HEK293 (cell line): Measurements from ENCODE around the gene GUCA1A.

Experiments
- AEBP2 ChIP-seq: fragments of 450-650 bp; formaldehyde crosslinking; IDR thresholded peaks from 2 replicates; pipeline ENCODE4 v1.5.1; 2016; ENCODE audit warnings: missing biosample characterization, missing genetic modification characterization, borderline replicate concordance
- HIC1 ChIP-seq: fragments of 450-650 bp; formaldehyde crosslinking; IDR thresholded peaks from 2 replicates; pipeline ENCODE4 v1.5.1; 2016; ENCODE audit warnings: missing biosample characterization, missing genetic modification characterization
- IKZF3 ChIP-seq: fragments of 450-650 bp; IDR thresholded peaks from 2 replicates; pipeline ENCODE4 v1.5.0; 2018; ENCODE audit warnings: missing biosample characterization, mild to moderate bottlenecking, missing genetic modification characterization, moderate library complexity
- OVOL3 ChIP-seq: fragments of 450-650 bp; formaldehyde crosslinking; IDR thresholded peaks from 2 replicates; pipeline ENCODE4 v1.5.1; 2016; ENCODE audit warnings: missing biosample characterization, missing genetic modification characterization
- PRDM1 ChIP-seq: fragments of 450-650 bp; formaldehyde crosslinking; IDR thresholded peaks from 2 replicates; pipeline ENCODE4; 2016; ENCODE audit warnings: missing biosample characterization, missing genetic modification characterization
- REPIN1 ChIP-seq: fragments of 450-650 bp; formaldehyde crosslinking; IDR thresholded peaks from 2 replicates; pipeline ENCODE4 v1.5.1; 2017; ENCODE audit warnings: missing biosample characterization, missing genetic modification characterization, low read depth
- REST ChIP-seq: fragments of 450-650 bp; formaldehyde crosslinking; IDR thresholded peaks from 2 replicates; pipeline ENCODE4 v1.5.1; 2016; ENCODE audit warnings: missing biosample characterization, missing genetic modification characterization
- SALL2 ChIP-seq: fragments of 450-650 bp; formaldehyde crosslinking; IDR thresholded peaks from 2 replicates; pipeline ENCODE4 v1.5.0; 2017; ENCODE audit warnings: missing biosample characterization, mild to moderate bottlenecking, missing genetic modification characterization, borderline replicate concordance
- ZBTB11 ChIP-seq: fragments of 450-650 bp; formaldehyde crosslinking; conservative IDR thresholded peaks from 2 replicates; pipeline ENCODE4 v1.5.1; 2016; ENCODE audit warnings: low read depth, missing biosample characterization, missing genetic modification characterization
- ZBTB21 ChIP-seq: fragments of 450-650 bp; formaldehyde crosslinking; IDR thresholded peaks from 2 replicates; pipeline ENCODE4 v1.5.1; 2017; ENCODE audit warnings: missing biosample characterization, missing genetic modification characterization
- ZNF10 ChIP-seq: fragments of 450-650 bp; formaldehyde crosslinking; IDR thresholded peaks from 2 replicates; pipeline ENCODE4 v1.5.1; 2017; ENCODE audit warnings: missing biosample characterization, missing genetic modification characterization
- ZNF133 ChIP-seq: fragments of 450-650 bp; formaldehyde crosslinking; IDR thresholded peaks from 2 replicates; pipeline ENCODE4 v1.5.1; 2016; ENCODE audit warnings: missing biosample characterization, missing genetic modification characterization
- ZNF140 ChIP-seq: fragments of 450-650 bp; formaldehyde crosslinking; IDR thresholded peaks from 2 replicates; pipeline ENCODE4 v1.5.1; 2016; ENCODE audit warnings: missing biosample characterization, missing genetic modification characterization
- ZNF174 ChIP-seq: fragments of 450-650 bp; formaldehyde crosslinking; IDR thresholded peaks from 2 replicates; pipeline ENCODE4 v1.5.0; 2017; ENCODE audit warnings: missing biosample characterization, mild to moderate bottlenecking, missing genetic modification characterization
- ZNF184 ChIP-seq: fragments of 450-650 bp; IDR thresholded peaks from 2 replicates; pipeline ENCODE4 v1.5.1; 2018; ENCODE audit warnings: missing biosample characterization, mild to moderate bottlenecking, missing genetic modification characterization
- ZNF221 ChIP-seq: fragments of 450-650 bp; formaldehyde crosslinking; IDR thresholded peaks from 2 replicates; pipeline ENCODE4 v1.5.1; 2017; ENCODE audit warnings: missing biosample characterization, missing genetic modification characterization, borderline replicate concordance
- ZNF223 ChIP-seq: fragments of 450-650 bp; formaldehyde crosslinking; IDR thresholded peaks from 2 replicates; pipeline ENCODE4 v1.5.1; 2016; ENCODE audit warnings: missing biosample characterization, missing genetic modification characterization
- ZNF23 ChIP-seq: fragments of 450-650 bp; formaldehyde crosslinking; IDR thresholded peaks from 2 replicates; pipeline ENCODE4 v1.5.1; 2016; ENCODE audit warnings: missing biosample characterization, missing genetic modification characterization, borderline replicate concordance
- ZNF341 ChIP-seq: fragments of 450-650 bp; formaldehyde crosslinking; IDR thresholded peaks from 2 replicates; pipeline ENCODE4; 2016; ENCODE audit warnings: low read depth, missing biosample characterization, missing genetic modification characterization
- ZNF423 ChIP-seq: fragments of 450-650 bp; formaldehyde crosslinking; IDR thresholded peaks from 2 replicates; pipeline ENCODE4 v1.5.1; 2016; ENCODE audit warnings: missing biosample characterization, missing genetic modification characterization
- ZNF514 ChIP-seq: fragments of 450-650 bp; formaldehyde crosslinking; IDR thresholded peaks from 2 replicates; pipeline ENCODE4 v1.5.1; 2016; ENCODE audit warnings: missing biosample characterization, missing genetic modification characterization
- ZNF530 ChIP-seq: fragments of 450-650 bp; formaldehyde crosslinking; IDR thresholded peaks from 2 replicates; pipeline ENCODE4 v1.5.1; 2016; ENCODE audit warnings: low read depth, missing biosample characterization, missing genetic modification characterization
- ZNF549 ChIP-seq: fragments of 450-650 bp; IDR thresholded peaks from 2 replicates; pipeline ENCODE4 v1.5.1; 2018; ENCODE audit warnings: missing biosample characterization, missing genetic modification characterization, mild to moderate bottlenecking, inconsistent platforms, moderate library complexity
- ZNF560 ChIP-seq: fragments of 450-650 bp; formaldehyde crosslinking; IDR thresholded peaks from 2 replicates; pipeline ENCODE4 v1.5.1; 2017; ENCODE audit warnings: missing biosample characterization, missing genetic modification characterization, borderline replicate concordance
- ZNF626 ChIP-seq: fragments of 450-650 bp; sonication (Bioruptor Pico); formaldehyde crosslinking; IDR thresholded peaks from 2 replicates; pipeline ENCODE4 v1.5.1; 2018; ENCODE audit warnings: missing biosample characterization, missing genetic modification characterization, inconsistent platforms
- ZNF658 ChIP-seq: fragments of 450-650 bp; formaldehyde crosslinking; IDR thresholded peaks from 2 replicates; pipeline ENCODE4; 2016; ENCODE audit warnings: missing biosample characterization, missing genetic modification characterization
- ZNF692 ChIP-seq: fragments of 450-650 bp; formaldehyde crosslinking; IDR thresholded peaks from 2 replicates; pipeline ENCODE4 v1.5.1; 2016; ENCODE audit warnings: missing biosample characterization, missing genetic modification characterization
- ZNF707 ChIP-seq: fragments of 450-650 bp; formaldehyde crosslinking; IDR thresholded peaks from 2 replicates; pipeline ENCODE4 v1.5.1; 2016; ENCODE audit warnings: missing biosample characterization, missing genetic modification characterization
- ZSCAN23 ChIP-seq: fragments of 450-650 bp; formaldehyde crosslinking; IDR thresholded peaks from 2 replicates; pipeline ENCODE4 v1.5.1; 2016; ENCODE audit warnings: missing biosample characterization, missing genetic modification characterization

GUCA1A gene

GRCh38 chr6:42136508-42137193 lies 36.5 kb upstream of the GUCA1A start (continued):
- no peak for TF ChIP-seq ZNF530 (tag by site-specific recombination)
- TF ChIP-seq ZNF140 (tag by site-specific recombination), result no peak
- TF ChIP-seq AEBP2 (tag by site-specific recombination), result no peak
- peak; percentile 54 for TF ChIP-seq ZBTB11 (tag by site-specific recombination)
- TF ChIP-seq ZNF549 (tag by site-specific recombination), result no peak
- no peak; the same call in 1 of the 2 replicates for TF ChIP-seq REST (tag by site-specific recombination)
- TF ChIP-seq ZNF423 (tag by site-specific recombination), result no peak
- TF ChIP-seq ZNF10 (tag by site-specific recombination), result 0 out of 2 replicates have a peak, but pooled peaks have one; percentile 22
- no peak for TF ChIP-seq ZNF184
- no peak for TF ChIP-seq ZSCAN23 (tag by site-specific recombination)
- no peak for TF ChIP-seq ZNF692 (tag by site-specific recombination)
- no peak; the same call in 1 of the 2 replicates for TF ChIP-seq HIC1 (tag by site-specific recombination)
- no peak for TF ChIP-seq ZNF133 (tag by site-specific recombination)
- no peak; the same call in 1 of the 2 replicates for TF ChIP-seq PRDM1
- TF ChIP-seq SALL2 (tag by site-specific recombination), result no peak
- no peak for TF ChIP-seq ZNF174
- TF ChIP-seq ZNF626 (tag by site-specific recombination), result no peak
- no peak for TF ChIP-seq REPIN1
- TF ChIP-seq ZNF23 (tag by site-specific recombination), result no peak
- TF ChIP-seq ZNF514, result no peak
- TF ChIP-seq ZNF658 (tag by site-specific recombination), result no peak
- no peak for TF ChIP-seq ZNF707 (tag by site-specific recombination)
- no peak for TF ChIP-seq ZNF560 (tag by site-specific recombination)
- no peak for TF ChIP-seq ZNF221 (tag by site-specific recombination)
- no peak for TF ChIP-seq ZBTB21 (tag by site-specific recombination)
- 0 out of 2 replicates have a peak, but pooled peaks have one; percentile 7 for TF ChIP-seq IKZF3 (tag by site-specific recombination)
- TF ChIP-seq OVOL3 (tag by site-specific recombination), result no peak
- TF ChIP-seq ZNF223 (tag by site-specific recombination), result no peak
- TF ChIP-seq ZNF341, result peak; percentile 77
